Tibial nerve (tissue), 4 donors: ENCODE measurements around the gene GPHA2. TPM values are rescaled to one million over a fixed set of nuclear protein-coding genes. Genes with fewer than 3 reads are reported as not detected.

Experiments
- DNase-seq, 2 donors: peaks; one replicate each; pipeline ENCODE4 v3.0.0-alpha.2; 2019; ENCODE audit warnings: low spot score in 2 of 2
- H3K27ac ChIP-seq, 4 donors: fragments of 200-600 bp; sonication (generic) in 3 of 4; one replicate each; pipeline ENCODE4 v1.5.1; 2017 to 2019; ENCODE audit warnings: mild to moderate bottlenecking in 1 of 4
- H3K27me3 ChIP-seq, 2 donors: fragments of 200-600 bp; sonication (generic) in 1 of 2; one replicate each; pipeline versions ENCODE4 v1.5.1 to v1.6.0; 2017 to 2019
- H3K36me3 ChIP-seq, 3 donors: fragments of 200-600 bp; sonication (generic); one replicate each; pipeline ENCODE4 v1.5.1; 2018 to 2019
- H3K4me1 ChIP-seq, 4 donors: fragments of 200-600 bp; sonication (generic) in 3 of 4; one replicate each; pipeline ENCODE4 v1.5.1; 2017 to 2019
- H3K4me3 ChIP-seq, 4 donors: fragments of 200-600 bp; sonication (generic) in 3 of 4; one replicate each; pipeline ENCODE4 v1.5.1; 2017 to 2019; ENCODE audit warnings: mild to moderate bottlenecking in 1 of 4, moderate library complexity in 1 of 4
- H3K9me3 ChIP-seq, 4 donors: fragments of 200-600 bp; sonication (generic) in 3 of 4; one replicate each; pipeline ENCODE4 v1.5.1; 2017 to 2019
- CTCF ChIP-seq, 5 experiments: fragments of 200-600 bp in 3 of 5; fragments of 450-650 bp in 2 of 5; sonication (generic) in 3 of 5; IDR thresholded peaks; one replicate each; pipeline ENCODE4 v1.5.1; 2016 to 2019; ENCODE audit warnings: antibody characterized with exemption in 5 of 5, mild to moderate bottlenecking in 3 of 5, moderate library complexity in 2 of 5
- EP300 ChIP-seq, 2 donors: sonication (generic); formaldehyde crosslinking; IDR thresholded peaks; one replicate each; pipeline ENCODE4 v1.6.1; 2017; ENCODE audit warnings: antibody characterized with exemption in 2 of 2, mild to moderate bottlenecking in 1 of 2
- POLR2A ChIP-seq, 2 donors: fragments of 450-650 bp; IDR thresholded peaks; one replicate each; pipeline ENCODE4 v1.6.1; 2017; ENCODE audit warnings: antibody characterized with exemption in 2 of 2, mild to moderate bottlenecking in 2 of 2, moderate library complexity in 2 of 2
- WGBS, 2 donors: methylation state at CpG; one replicate each; pipeline ENCODE4 v1.1.5; 2018; 5-methylcytosine and 5-hydroxymethylcytosine counted together
- total RNA-seq, 4 donors: library from RNA; depleted of rRNA; stranded (reverse); fragments of >200 nt; gene quantifications; one replicate each; pipeline ENCODE4 v1.1.0, GENCODE V29; 2016

The GPHA2 gene
- total RNA-seq, 4 donors from 2014 or later: not detected

GRCh38 chr11:64892838-64893193 is 42.9 kb downstream of the GPHA2 start:
- TF ChIP-seq POLR2A (IDR thresholded peaks at IDR 0.05): no peak
- TF ChIP-seq EP300 (IDR thresholded peaks at IDR 0.05): no peak
- no peak for TF ChIP-seq CTCF (IDR thresholded peaks at IDR 0.05)
- H3K27me3 ChIP-seq: no peaks in the 10 kb centered on the region
- peaks cover 0 to 17% (median 4%) of the 10 kb centered on the region in 4 donors for H3K4me1 ChIP-seq
- peak overlapping the region in 1 of 4 donors; percentile 74 for H3K27ac ChIP-seq
- H3K9me3 ChIP-seq: no peaks in the 10 kb centered on the region
- peak overlapping the region in 1 of 4 donors; percentile 26 for H3K4me3 ChIP-seq
- H3K36me3 ChIP-seq: peaks cover 0 to 34% (median 0%) of the 10 kb centered on the region in 3 donors
- 68 to 80% methylated on average over 4 to 6 of the region's 10 CpGs for WGBS, 2 donors
- no peak for DNase-seq

GRCh38 chr11:64892411-64892831 is 43.3 kb downstream of the GPHA2 start:
- TF ChIP-seq POLR2A (IDR thresholded peaks at IDR 0.05) (no peak), EP300 (IDR thresholded peaks at IDR 0.05) (no peak), CTCF (IDR thresholded peaks at IDR 0.05) (no peak)
- Histone ChIP-seq H3K27ac (peak overlapping the region in 1 of 4 donors; percentile 74), H3K4me3 (peak overlapping the region in 1 of 4 donors; percentile 26), H3K9me3 (no peaks in the 10 kb centered on the region), H3K36me3 (peaks cover 0 to 30% (median 0%) of the 10 kb centered on the region in 3 donors), H3K27me3 (no peaks in the 10 kb centered on the region), H3K4me1 (peaks cover 0 to 21% (median 6%) of the 10 kb centered on the region in 4 donors)
- no peak for DNase-seq
- WGBS, 2 donors: 70 to 76% methylated on average over 9 to 11 of the region's 11 CpGs

GRCh38 chr11:64891880-64892279 is 43.8 kb downstream of the GPHA2 start:
- Histone ChIP-seq H3K9me3 (no peaks in the 10 kb centered on the region), H3K4me1 (peaks cover 0 to 24% (median 6%) of the 10 kb centered on the region in 4 donors), H3K27ac (peak overlapping the region in 1 of 4 donors; percentile 74), H3K36me3 (peaks cover 0 to 25% (median 0%) of the 10 kb centered on the region in 3 donors), H3K4me3 (peak overlapping the region in 1 of 4 donors; percentile 26), H3K27me3 (no peaks in the 10 kb centered on the region)
- no peak for TF ChIP-seq POLR2A (IDR thresholded peaks at IDR 0.05)
- no peak for TF ChIP-seq EP300 (IDR thresholded peaks at IDR 0.05)
- no peak for TF ChIP-seq CTCF (IDR thresholded peaks at IDR 0.05)
- WGBS, 2 donors: 74 to 79% methylated on average over 5 of the region's 5 CpGs
- DNase-seq: no peak

- Histone ChIP-seq H3K27ac (peak overlapping the region in 1 of 4 donors; percentile 74), H3K4me3 (peak overlapping the region in 1 of 4 donors; percentile 27), H3K4me1 (peaks cover 0 to 24% (median 6%) of the 10 kb centered on the region in 4 donors), H3K27me3 (no peaks in the 10 kb centered on the region), H3K36me3 (peaks cover 0 to 19% (median 0%) of the 10 kb centered on the region in 3 donors), H3K9me3 (no peaks in the 10 kb centered on the region)
- WGBS, 2 donors: 80 to 91% methylated on average over 21 to 22 of the region's 25 CpGs
- DNase-seq: no peak
- no peak for TF ChIP-seq POLR2A (IDR thresholded peaks at IDR 0.05)
- no peak for TF ChIP-seq EP300 (IDR thresholded peaks at IDR 0.05)
- no peak for TF ChIP-seq CTCF (IDR thresholded peaks at IDR 0.05)
Observed at GRCh38 chr11:64891215-64891848, 44.4 kb downstream of the GPHA2 start.

GRCh38 chr11:64890522-64890939 is 45.2 kb downstream of the GPHA2 start:
- TF ChIP-seq CTCF (IDR thresholded peaks at IDR 0.05): no peak
- no peak for TF ChIP-seq EP300 (IDR thresholded peaks at IDR 0.05)
- TF ChIP-seq POLR2A (IDR thresholded peaks at IDR 0.05): no peak
- Histone ChIP-seq H3K27ac (peak overlapping the region in 1 of 4 donors; percentile 74), H3K4me3 (peak overlapping the region in 1 of 4 donors; percentile 27), H3K4me1 (peaks cover 0 to 24% (median 6%) of the 10 kb centered on the region in 4 donors), H3K36me3 (peaks cover 0 to 11% (median 0%) of the 10 kb centered on the region in 3 donors), H3K27me3 (no peaks in the 10 kb centered on the region), H3K9me3 (no peaks in the 10 kb centered on the region)
- 83 to 89% methylated on average over 7 of the region's 7 CpGs for WGBS, 2 donors
- no peak for DNase-seq
